DND-41 (cell line): ENCODE data around the gene TMEM134.

Experiments
- EZH2 ChIP-seq: IDR thresholded peaks from 3 replicates; pipeline ENCODE4 v1.6.1; 2012; ENCODE audit warnings: borderline replicate concordance, low read depth, mild to moderate bottlenecking, moderate library complexity, low read length, inconsistent platforms; ENCODE audit not compliant: severe bottlenecking
- TF ChIP-seq, protein P1 (sequence below): IDR thresholded peaks from 2 replicates; pipeline ENCODE4 v1.5.1; 2012; ENCODE audit warnings: borderline replicate concordance, low read length, moderate library complexity, mild to moderate bottlenecking; ENCODE audit not compliant: poor library complexity, severe bottlenecking; ENCODE audit errors: extremely low read depth

GRCh38 chr11:67504950-67505581, 36.0 kb upstream of the TMEM134 start, which contains the start of gene PITPNM1:
- TF ChIP-seq, protein P1, sequence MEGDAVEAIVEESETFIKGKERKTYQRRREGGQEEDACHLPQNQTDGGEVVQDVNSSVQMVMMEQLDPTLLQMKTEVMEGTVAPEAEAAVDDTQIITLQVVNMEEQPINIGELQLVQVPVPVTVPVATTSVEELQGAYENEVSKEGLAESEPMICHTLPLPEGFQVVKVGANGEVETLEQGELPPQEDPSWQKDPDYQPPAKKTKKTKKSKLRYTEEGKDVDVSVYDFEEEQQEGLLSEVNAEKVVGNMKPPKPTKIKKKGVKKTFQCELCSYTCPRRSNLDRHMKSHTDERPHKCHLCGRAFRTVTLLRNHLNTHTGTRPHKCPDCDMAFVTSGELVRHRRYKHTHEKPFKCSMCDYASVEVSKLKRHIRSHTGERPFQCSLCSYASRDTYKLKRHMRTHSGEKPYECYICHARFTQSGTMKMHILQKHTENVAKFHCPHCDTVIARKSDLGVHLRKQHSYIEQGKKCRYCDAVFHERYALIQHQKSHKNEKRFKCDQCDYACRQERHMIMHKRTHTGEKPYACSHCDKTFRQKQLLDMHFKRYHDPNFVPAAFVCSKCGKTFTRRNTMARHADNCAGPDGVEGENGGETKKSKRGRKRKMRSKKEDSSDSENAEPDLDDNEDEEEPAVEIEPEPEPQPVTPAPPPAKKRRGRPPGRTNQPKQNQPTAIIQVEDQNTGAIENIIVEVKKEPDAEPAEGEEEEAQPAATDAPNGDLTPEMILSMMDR: no peak
- TF ChIP-seq EZH2: no peak
